ENCODE data around the gene ETS1.
A peak's percentile ranks its signal among the peaks of the same experiment; 100 is the strongest.

Gene ETS1

GRCh38 chr11:128519338-128519737 lies 68.0 kb downstream of the ETS1 start:
- DNase-seq (ENCODE audit: low read depth): no peak

- no peak for DNase-seq (ENCODE audit: low read depth)
These were observed 68.7 kb downstream of the ETS1 start for GRCh38 chr11:128518493-128519207.

DNA sequence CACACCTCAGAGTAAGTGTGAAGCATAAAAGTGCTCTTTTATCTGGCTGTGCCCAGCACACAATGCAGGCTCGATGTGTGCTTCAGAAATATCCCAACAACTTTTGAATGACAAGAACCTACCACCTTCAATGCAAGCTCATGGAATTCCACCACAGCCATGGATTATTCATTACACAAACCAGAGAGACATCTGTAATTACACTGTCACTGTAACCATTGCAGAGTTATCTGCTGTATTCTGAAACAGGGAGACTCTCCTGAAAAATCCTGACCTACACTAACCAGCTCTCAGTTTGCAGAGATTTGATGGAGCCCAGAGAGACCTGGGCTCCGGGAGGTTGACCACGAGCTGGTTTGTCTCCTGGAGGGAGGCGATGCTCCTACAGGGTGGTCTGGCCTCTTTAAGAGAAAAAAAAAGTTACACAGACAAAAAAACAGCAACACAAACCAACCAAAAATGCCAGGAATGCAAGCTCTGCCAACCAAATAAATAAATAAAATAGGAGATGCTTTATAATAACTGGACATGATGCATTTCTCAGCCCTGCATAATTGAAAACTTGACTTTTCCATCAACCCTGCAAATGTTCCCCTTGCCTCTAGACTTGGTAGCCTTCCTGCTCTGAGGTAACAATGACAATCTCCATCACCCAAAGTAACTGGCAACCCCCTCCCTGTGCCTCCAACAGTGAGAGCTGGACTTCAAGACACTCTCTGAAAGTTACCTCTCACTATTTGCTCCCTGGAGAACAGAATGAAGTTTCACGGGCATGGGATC lies 69.7 kb downstream of the ETS1 start:
- no peak for DNase-seq (ENCODE audit: low read depth)

- no peak for DNase-seq (ENCODE audit: low read depth)
These were observed 70.5 kb downstream of the ETS1 start for GRCh38 chr11:128516886-128517285.

DNA sequence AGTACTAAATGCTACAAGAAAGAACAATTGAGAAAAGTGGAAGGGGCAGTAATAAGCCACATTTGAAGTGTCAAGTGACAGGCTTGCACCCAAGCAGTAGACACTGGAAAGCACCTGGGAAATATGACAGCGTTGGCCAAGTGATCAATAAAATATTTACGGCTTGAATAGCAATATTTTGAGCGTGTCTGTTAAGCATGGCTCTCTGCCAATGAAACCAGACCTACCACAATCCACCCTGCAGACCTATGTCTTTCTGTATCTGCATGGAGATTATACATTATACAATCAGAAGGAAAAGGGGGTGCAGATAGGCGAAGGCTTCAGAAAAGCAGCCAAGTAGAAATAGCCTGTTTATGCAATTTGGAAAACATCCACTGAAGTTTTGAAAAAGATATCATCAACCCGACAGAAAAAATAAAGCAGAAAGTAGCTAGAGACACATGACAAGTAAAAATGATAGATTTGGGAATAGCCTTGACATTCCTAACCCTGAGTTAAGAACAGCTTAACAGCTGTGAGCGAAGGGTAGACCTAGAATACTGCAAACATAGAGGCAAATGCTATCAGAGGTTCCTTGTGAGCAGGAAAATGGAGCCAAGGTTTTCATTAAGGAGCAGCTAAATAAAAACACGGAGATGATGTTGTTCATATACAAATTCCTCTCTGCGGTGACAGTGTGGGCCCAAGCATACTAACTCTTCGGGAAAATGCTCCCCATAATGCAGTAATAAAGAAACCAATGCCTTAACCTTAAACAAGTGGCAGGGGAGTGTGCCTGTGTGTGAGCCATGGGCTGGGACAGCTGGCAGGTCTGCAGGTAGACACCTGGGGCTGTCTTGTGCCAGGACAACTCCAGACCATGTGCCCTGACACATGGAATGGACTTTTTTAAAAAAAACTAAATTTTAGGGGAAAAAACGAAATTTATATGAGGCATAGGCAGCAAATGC lies 71.3 kb downstream of the ETS1 start:
- no peak for DNase-seq (ENCODE audit: low read depth)

DNA sequence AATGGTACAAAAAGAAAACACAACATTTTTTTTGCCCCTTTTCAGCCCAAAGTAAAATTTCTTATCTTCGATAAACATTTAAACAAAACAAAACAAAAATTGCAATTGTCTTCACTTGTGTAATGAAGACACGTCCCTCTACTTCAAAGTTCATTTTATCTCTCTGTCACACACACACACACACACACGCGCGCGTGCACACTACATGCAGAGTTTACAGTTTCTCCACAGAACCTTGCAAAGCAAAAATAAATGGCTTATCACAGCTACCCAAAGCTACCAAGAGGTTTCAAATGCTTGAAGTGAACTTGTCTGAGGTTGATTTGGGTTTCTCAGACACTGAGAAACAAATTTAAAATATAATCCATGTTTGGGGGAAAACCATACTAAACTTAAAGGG lies 72.3 kb downstream of the ETS1 start:
- DNase-seq (ENCODE audit: low read depth): no peak

DNA sequence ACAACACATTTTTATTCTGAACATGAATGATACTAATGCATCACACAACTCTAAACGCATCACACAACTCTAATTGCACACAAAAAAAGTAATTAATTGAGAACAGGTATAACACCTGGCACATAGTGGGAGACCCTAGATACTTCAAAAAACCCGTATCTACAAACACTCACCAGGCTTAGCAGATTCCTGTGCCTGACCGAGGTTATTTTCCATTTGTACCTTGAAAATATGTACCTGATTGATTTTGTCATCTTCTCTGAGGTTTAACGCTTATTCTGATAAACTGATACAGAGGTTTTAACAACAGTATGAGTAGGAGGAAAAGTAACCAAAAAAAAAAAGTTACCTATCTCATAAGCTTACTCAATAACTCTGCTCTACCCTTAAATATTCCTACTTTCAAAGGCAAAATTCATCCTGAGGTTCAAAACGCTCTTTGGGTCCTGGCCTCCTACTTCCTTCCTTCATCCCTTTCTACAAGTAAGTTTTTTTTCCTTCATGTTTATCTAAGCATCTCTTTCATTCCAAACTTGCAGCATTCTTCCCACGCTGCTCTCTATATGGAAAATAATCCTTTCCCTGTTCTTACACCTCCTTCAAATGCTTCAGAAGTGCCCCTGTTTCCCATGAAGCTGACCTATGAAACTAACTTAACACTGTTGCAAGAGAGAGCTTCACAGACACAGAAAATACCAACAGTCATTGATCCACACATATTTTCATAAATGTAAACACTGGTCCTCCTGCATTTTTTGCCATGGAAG lies 73.3 kb downstream of the ETS1 start:
- DNase-seq (ENCODE audit: low read depth): no peak

DNA sequence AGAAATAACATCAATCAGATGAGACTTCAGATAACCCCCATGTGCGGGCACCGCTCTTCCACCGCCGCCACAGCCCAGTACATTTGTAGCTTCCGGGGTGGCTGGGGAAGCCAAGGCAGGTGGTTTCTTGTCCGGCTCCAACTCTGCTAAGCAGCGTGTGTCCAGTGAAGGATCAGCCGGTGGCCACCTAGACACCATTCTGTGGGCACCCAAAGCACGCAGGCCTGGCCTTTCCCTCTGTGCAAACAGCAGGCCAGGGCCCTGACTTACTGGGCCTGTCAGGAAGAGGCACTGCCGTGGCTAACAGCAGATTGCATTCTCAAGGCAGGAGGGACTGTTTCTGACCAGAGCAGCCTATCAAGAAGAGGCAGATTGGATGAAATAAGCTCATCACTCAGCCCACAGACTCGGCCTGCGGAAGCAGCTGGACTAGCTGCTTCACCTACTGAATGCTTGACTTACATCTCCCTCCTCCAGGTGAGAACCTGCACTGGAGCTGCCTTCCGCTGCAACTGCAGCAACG lies 74.8 kb downstream of the ETS1 start:
- no peak for DNase-seq (ENCODE audit: low read depth)

DNA sequence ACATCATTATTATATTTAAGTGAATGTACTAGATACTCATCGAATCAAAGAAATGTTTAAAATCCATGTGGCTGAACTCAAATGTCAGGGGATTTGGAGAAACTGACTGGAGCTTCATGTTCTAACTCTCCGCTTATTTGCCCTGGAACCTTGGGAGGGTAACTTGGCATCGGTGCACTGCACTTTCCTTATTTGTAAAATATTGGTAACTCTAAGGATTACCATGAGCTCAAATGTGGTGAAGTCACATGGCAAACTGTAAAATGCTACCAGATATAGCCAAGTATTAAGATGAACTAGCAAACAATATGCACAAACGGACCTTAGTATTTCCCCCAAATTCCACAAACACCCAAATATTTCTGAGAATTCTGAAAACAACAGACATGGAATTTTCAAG lies 75.6 kb downstream of the ETS1 start:
- DNase-seq (ENCODE audit: low read depth): no peak

GRCh38 chr11:128509621-128510389 lies 77.6 kb downstream of the ETS1 start:
- no peak for DNase-seq (ENCODE audit: low read depth)

DNA sequence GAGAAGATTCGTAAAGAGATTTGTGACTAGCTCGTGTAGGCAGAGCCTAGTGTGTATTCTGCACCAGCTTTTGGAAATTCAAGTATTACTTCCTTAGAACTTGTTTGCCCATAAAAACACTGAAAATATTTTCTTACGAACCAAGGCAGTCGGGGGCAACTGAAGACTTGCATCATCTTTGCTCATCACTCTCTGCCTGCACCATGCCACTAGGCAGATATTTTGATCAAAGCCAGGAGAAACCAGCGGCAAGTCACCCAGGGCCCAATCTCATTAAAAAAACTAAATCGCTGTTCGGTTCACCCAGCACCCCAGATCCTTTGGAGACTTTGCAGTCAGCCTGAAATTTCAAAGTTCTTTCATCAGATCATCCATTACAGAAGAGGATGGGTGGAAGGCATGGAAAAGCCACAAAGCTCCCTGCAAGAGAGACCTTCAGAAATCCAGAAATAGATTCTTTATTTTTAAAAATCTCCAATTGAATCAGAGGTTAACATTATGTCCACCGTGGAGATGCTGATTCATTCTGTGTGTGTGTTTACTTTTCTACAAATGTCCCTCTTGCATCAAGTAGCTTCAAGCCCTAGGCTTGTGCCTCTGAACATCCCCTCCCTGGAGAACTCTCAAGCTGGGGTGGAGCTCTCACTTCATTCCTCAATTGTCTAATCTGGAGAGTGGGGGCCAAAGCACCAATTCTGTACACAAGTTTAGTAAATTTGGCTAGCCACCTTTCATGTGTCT lies 78.4 kb downstream of the ETS1 start:
- DNase-seq (ENCODE audit: low read depth): no peak

GRCh38 chr11:128507936-128508335 lies 79.4 kb downstream of the ETS1 start:
- DNase-seq (ENCODE audit: low read depth): no peak

DNA sequence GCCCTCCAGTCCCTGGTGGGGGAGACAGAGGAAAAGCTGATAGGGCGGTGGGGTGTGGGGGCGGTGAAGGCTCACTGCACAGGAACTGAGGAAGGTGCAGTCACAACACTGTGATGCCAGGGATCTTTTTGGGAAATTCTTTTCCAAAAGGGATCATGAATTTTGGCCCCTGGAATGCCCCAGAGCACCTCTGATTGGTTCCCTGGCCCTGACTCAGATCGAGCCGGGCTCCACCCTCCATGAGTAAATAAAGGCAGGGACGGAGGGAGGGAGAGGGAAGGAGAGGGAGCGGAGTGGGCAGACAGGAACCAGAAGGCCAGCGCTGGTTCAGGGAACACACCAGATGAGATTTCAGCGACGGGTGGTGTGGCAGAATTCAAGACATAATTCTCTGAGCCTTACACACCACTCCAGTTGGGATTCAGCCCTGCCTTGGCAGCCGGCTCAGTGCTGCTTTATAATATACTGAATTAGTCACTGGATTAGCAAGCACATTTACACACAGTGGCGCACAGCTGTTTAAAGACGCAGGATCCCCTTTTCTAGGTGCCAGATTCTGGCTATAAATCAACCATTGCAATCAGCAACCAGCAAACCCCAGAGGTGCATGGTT lies 80.3 kb downstream of the ETS1 start:
- peak; percentile 99 for DNase-seq (ENCODE audit: low read depth)

DNA sequence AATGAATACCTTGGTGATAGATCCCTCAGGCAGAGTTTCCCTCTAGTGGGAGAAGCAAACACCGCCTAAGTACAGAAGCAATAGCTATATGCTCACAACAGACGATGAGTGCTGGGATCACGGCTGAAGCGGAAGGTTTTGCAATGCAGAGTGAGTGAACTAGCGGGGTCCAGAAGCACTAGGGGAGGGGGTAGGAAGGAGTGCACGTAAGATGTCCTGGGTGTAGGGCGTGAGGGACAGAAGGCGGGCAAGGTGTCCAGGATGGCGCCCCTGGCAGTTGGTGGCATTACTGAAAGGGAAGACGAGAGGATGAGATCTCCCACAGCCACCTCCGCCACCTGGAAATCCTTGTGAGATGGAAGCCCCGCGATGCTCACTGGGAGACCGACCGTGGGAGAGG lies 81.0 kb downstream of the ETS1 start:
- DNase-seq (ENCODE audit: low read depth): no peak

DNA sequence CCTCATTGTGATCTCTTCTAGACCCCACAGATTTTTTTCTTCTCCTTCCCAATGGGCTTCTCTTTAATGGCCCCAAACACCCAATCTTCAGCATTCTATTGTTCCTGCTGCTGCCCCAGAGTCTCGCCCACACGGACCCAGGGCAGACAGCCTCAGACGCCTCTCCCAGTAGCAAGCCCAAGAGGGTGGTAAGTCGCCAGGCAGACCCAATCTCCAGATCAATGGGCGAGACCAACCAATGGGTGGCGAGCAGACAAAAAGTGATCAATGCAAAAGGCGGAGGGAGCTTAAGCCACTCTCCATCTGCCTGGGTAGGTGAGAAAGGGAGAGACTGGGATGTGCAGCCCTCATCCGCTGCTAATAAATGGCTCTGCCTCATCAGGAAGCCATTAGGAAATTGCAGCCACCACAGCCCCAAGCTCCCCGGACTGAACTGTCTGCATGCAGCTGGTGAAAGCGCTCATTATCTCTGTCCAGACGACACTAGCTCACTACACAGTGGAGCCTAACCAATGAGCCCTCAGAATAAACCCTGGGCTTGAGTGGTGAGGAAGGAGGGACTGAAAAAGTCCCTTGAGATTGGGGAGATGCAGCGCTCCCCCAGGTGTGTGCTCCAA lies 81.8 kb downstream of the ETS1 start:
- DNase-seq (ENCODE audit: low read depth): no peak

- no peak for DNase-seq (ENCODE audit: low read depth)
These were observed 82.9 kb downstream of the ETS1 start for GRCh38 chr11:128504486-128504885.

GRCh38 chr11:128503245-128503991 lies 83.9 kb downstream of the ETS1 start:
- no peak for DNase-seq (ENCODE audit: low read depth)

DNA sequence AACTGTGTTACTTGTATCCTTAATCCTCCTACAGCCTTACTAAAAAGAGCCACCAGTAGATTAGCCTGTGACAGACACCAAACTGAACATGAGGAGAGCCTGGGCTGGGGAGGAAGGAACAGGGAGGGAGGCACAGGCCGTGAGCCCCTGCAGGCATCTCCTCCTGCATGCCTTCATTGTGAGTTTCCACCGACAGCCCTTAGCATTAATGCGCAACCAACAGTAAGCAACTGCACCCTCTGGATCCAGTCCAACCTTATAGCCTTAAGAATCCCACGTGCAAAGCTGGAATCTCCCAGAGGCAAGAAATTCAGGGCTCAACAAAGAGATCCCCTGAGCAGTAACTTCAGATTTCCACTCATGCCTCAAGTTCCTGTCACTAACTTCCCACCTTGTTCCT lies 84.6 kb downstream of the ETS1 start:
- no peak for DNase-seq (ENCODE audit: low read depth)

Data from stromal cell of bone marrow (primary cell).